GM13976 (cell line): ENCODE data around the gene ICE2.

Experiments used
- DNase-seq: peaks from one replicate; pipeline ENCODE4 v3.0.0; 2012; ENCODE audit warnings: low spot score
- CTCF ChIP-seq: IDR thresholded peaks from 2 replicates; pipeline ENCODE4 v1.5.1; 2012; ENCODE audit warnings: borderline replicate concordance, mild to moderate bottlenecking; ENCODE audit not compliant: insufficient read depth; ENCODE audit errors: extremely low read depth, missing control alignments, control extremely low read depth
- in situ Hi-C: fragments of 300-500 bp; cut with MboI; formaldehyde crosslinking; loops from one replicate; pipeline ENCODE4 v1.12.0; 2022; ENCODE audit warnings: low sequenced_read_pairs, mixed read lengths, inconsistent platforms; ENCODE audit not compliant: unreplicated experiment

Gene ICE2

DNA sequence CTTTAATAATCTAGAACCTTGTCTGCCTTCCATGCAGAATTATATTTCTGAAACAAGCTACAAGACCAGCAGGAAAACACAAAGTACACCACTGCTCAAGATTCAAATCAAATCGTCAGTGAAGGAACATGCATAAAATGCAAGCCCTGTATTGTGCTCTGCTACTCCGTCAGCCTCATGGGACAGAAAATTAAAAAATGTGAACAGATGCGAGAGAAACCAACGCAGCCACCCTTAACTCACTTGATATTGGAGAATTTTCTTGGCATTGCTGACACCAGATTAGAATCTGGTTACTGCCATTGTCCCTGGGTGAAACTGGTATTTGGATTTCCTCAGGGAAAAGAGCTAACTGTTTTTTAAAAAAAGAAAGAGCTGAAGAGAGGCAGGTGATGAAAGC is 104.7 kb downstream of the ICE2 start:
- no peak for TF ChIP-seq CTCF
- DNase-seq: no peak
- in situ Hi-C loops: loop anchor here (25.0 kb wide), 1 partner anchor 538 kb away; no protein-coding TSS in a partner anchor

GRCh38 chr15:60373745-60374144 is 105.2 kb downstream of the ICE2 start:
- no peak for DNase-seq
- in situ Hi-C loops: loop anchor here (25.0 kb wide), 1 partner anchor 539 kb away; no protein-coding TSS in a partner anchor

GRCh38 chr15:60373327-60373726 is 105.6 kb downstream of the ICE2 start:
- no peak for DNase-seq
- in situ Hi-C loops: loop anchor here (25.0 kb wide), 1 partner anchor 539 kb away; no protein-coding TSS in a partner anchor

More at GRCh38 chr15:60373745-60374144, 105.2 kb downstream of the ICE2 start:
- no peak for TF ChIP-seq CTCF

DNA sequence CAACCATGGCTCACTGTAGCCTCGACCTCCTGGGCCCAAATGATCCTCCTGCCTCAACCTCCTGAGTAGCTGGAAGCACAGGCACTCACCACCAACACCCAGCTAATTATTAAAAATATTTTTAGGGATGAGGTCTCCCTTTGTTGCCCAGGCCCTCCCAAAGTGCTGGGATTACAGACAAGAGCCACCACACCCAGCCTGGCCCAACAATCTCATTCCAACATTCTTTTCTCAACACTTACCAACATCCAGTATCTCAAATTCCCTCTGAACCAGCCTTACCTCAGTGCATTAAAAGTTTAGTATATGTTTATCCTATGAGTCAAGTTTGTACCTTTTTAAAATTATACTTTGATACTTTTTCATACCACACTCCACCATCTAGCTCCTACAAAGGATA is 106.2 kb downstream of the ICE2 start:
- DNase-seq: no peak
- in situ Hi-C loops: loop anchor here (25.0 kb wide), 1 partner anchor 540 kb away; no protein-coding TSS in a partner anchor
- no peak for TF ChIP-seq CTCF

More at GRCh38 chr15:60373327-60373726, 105.6 kb downstream of the ICE2 start:
- no peak for TF ChIP-seq CTCF

GRCh38 chr15:60372227-60372626 is 106.7 kb downstream of the ICE2 start:
- no peak for DNase-seq
- no peak for TF ChIP-seq CTCF
- in situ Hi-C loops: loop anchor here (25.0 kb wide), 1 partner anchor 540 kb away; no protein-coding TSS in a partner anchor

- DNase-seq: no peak
- no peak for TF ChIP-seq CTCF
- in situ Hi-C loops: loop anchor here (25.0 kb wide), 1 partner anchor 541 kb away; no protein-coding TSS in a partner anchor
These were observed 107.5 kb downstream of the ICE2 start for GRCh38 chr15:60371175-60372051.
